Vagina (tissue), 2 donors: ENCODE results near the gene CRB1. TPM values are rescaled to one million over a fixed set of nuclear protein-coding genes. Genes with fewer than 3 reads are reported as not detected.

Source experiments
- DNase-seq, 2 donors: peaks; one replicate each; pipeline ENCODE4 v3.0.0-alpha.2; 2017; ENCODE audit errors: extremely low spot score in 2 of 2
- H3K27ac ChIP-seq: fragments of 200-600 bp; sonication (generic); one replicate; pipeline ENCODE4 v1.5.1; 2019
- H3K27me3 ChIP-seq: fragments of 200-600 bp; sonication (generic); one replicate; pipeline ENCODE4 v1.5.1; 2019
- H3K36me3 ChIP-seq, 2 donors: fragments of 200-600 bp; sonication (generic); one replicate each; pipeline ENCODE4 v1.5.1; 2017 to 2019
- H3K4me1 ChIP-seq: fragments of 200-600 bp; sonication (generic); one replicate; pipeline ENCODE4 v1.5.1; 2019
- H3K4me3 ChIP-seq, 2 donors: fragments of 200-600 bp; sonication (generic); 1 replicate in 1 of 2; 2 replicates in 1 of 2; pipeline ENCODE4 v1.5.1; 2016 to 2019
- H3K9me3 ChIP-seq: fragments of 200-600 bp; sonication (generic); one replicate; pipeline ENCODE4 v1.5.1; 2019
- POLR2A ChIP-seq, 2 donors: fragments of 450-650 bp; IDR thresholded peaks; one replicate each; pipeline ENCODE4 v1.6.1; 2017; ENCODE audit warnings: antibody characterized with exemption in 2 of 2, mild to moderate bottlenecking in 2 of 2, moderate library complexity in 2 of 2
- POLR2AphosphoS5 ChIP-seq, 2 donors: sonication (generic); formaldehyde crosslinking; IDR thresholded peaks; one replicate each; pipeline ENCODE4 v1.9.0; 2017; ENCODE audit warnings: antibody characterized with exemption in 2 of 2, mild to moderate bottlenecking in 2 of 2, low read depth in 1 of 2; ENCODE audit not compliant: insufficient read depth in 1 of 2
- intact Hi-C: fragments of 100-400 bp; cut with DNase I; formaldehyde crosslinking; loops from one replicate; pipeline ENCODE4 v1.15.1; 2023
- total RNA-seq: library from RNA; depleted of rRNA; stranded (reverse); fragments of >200 nt; gene quantifications from one replicate; pipeline ENCODE4 v1.2.3, GENCODE V29; 2016
- TF ChIP-seq, protein P1 (sequence below), 3 experiments: fragments of 450-650 bp in 2 of 3; fragments of 200-600 bp in 1 of 3; sonication (generic) in 1 of 3; IDR thresholded peaks; one replicate each; pipeline ENCODE4 v1.5.1; 2017 to 2019; ENCODE audit warnings: antibody characterized with exemption in 3 of 3, mild to moderate bottlenecking in 2 of 3, moderate library complexity in 2 of 3

Gene CRB1
- total RNA-seq, 1 donor from 2014 or later, result not detected

DNA sequence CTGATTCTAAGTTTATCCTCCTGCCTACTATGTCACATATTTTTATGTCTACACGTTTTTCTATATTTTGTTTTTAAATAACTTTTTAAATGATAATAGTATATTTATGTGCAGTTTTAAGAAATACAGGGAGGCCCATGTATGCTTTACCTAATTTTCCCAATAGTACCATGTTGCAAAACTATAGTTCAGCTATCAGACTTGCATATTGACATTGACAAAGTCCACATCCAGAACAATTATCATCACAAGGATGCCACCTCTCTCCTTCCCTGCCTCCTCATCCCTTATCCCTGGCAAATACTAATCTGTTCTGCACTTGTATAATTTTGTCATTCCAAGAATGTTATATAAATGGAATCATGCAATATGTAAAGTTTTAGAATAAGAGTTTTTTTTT, 90.9 kb downstream of the CRB1 start:
- no peaks in the 10 kb centered on the region for H3K36me3 ChIP-seq
- intact Hi-C loops, result no loop called here
- no peak for DNase-seq

DNA sequence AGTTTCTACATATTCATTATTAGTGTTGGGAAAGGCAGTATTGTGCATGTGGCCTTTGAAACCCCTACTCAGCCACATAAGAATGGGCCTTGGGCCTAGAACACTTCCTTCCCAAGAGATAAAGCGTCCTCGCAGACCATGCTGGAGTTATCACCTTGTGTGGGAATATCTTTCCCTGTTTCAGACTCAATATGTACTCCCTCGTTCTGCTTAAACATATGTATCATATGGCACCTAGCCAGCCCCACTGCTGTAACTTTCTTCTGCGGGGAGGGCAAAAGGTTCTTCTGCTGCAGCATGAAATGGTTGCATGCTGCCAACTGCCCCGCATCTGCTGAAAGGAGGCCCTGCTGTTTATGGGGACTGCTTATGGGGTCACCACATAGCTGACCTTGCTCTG, 92.0 kb downstream of the CRB1 start:
- Histone ChIP-seq H3K4me3 (no peak overlapping the region), H3K27me3 (no peaks in the 10 kb centered on the region), H3K9me3 (no peaks in the 10 kb centered on the region), H3K27ac (no peak overlapping the region), H3K4me1 (no peaks in the 10 kb centered on the region), H3K36me3 (no peaks in the 10 kb centered on the region)
- intact Hi-C loops, result no loop called here
- TF ChIP-seq, protein P1, sequence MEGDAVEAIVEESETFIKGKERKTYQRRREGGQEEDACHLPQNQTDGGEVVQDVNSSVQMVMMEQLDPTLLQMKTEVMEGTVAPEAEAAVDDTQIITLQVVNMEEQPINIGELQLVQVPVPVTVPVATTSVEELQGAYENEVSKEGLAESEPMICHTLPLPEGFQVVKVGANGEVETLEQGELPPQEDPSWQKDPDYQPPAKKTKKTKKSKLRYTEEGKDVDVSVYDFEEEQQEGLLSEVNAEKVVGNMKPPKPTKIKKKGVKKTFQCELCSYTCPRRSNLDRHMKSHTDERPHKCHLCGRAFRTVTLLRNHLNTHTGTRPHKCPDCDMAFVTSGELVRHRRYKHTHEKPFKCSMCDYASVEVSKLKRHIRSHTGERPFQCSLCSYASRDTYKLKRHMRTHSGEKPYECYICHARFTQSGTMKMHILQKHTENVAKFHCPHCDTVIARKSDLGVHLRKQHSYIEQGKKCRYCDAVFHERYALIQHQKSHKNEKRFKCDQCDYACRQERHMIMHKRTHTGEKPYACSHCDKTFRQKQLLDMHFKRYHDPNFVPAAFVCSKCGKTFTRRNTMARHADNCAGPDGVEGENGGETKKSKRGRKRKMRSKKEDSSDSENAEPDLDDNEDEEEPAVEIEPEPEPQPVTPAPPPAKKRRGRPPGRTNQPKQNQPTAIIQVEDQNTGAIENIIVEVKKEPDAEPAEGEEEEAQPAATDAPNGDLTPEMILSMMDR (IDR thresholded peaks at IDR 0.05), result no peak
- TF ChIP-seq POLR2A (IDR thresholded peaks at IDR 0.05) (no peak), POLR2AphosphoS5 (IDR thresholded peaks at IDR 0.05; ENCODE audit: insufficient read depth in 1 of 2, low read depth in 1 of 2) (no peak)
- DNase-seq, result no peak

More for the DNA sequence above, 90.9 kb downstream of the CRB1 start:
- no peak for TF ChIP-seq POLR2AphosphoS5 (IDR thresholded peaks at IDR 0.05; ENCODE audit: insufficient read depth in 1 of 2, low read depth in 1 of 2)
- TF ChIP-seq POLR2A (IDR thresholded peaks at IDR 0.05), result no peak
- TF ChIP-seq, protein P1 (IDR thresholded peaks at IDR 0.05), result no peak
- Histone ChIP-seq H3K4me3 (no peak overlapping the region), H3K9me3 (no peaks in the 10 kb centered on the region), H3K27ac (no peak overlapping the region), H3K27me3 (no peaks in the 10 kb centered on the region), H3K4me1 (no peaks in the 10 kb centered on the region)

DNA sequence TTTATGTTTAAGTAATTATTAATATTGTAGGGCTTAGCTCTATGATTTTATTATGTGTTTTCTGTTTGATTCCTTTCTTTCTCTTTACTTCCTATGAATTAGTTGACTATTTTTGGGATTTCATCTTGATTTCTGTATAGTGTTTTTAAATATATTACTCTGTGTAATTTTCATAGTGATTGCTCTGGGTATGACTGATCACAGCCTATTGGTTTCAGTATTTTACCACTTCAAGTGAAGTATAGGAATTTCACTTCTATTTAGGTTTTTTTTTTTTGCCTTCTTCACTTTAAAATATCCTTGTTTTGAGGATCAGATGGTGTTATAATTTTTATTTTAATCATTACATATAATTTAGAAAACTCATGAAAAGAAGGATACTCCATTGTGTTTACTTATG, 94.8 kb downstream of the CRB1 start:
- TF ChIP-seq POLR2A (IDR thresholded peaks at IDR 0.05), result no peak
- TF ChIP-seq, protein P1 (IDR thresholded peaks at IDR 0.05), result no peak
- no peak for TF ChIP-seq POLR2AphosphoS5 (IDR thresholded peaks at IDR 0.05; ENCODE audit: insufficient read depth in 1 of 2, low read depth in 1 of 2)
- Histone ChIP-seq H3K27ac (no peak overlapping the region), H3K9me3 (no peaks in the 10 kb centered on the region), H3K27me3 (no peaks in the 10 kb centered on the region), H3K4me1 (no peaks in the 10 kb centered on the region), H3K36me3 (no peaks in the 10 kb centered on the region), H3K4me3 (no peak overlapping the region)
- intact Hi-C loops, result no loop called here
- no peak for DNase-seq

DNA sequence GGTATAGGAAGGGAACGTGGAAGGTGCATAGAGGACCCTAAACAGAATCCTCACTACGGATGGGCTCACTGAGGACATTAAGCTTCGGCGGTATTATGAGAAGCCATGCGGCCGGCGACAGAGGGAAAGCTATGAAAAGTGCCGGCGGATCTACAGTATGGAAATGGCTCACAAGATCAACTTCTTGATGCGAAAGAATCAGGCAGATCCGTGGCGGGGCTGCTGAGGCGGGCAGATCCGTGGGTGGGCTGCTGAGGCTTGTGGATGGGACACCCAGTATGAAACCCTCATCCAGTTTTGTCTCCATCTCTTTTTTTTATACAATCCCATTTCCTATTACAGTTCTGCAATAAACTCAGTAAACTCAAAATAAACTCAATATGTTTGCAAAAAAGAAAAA, 95.8 kb downstream of the CRB1 start:
- DNase-seq, result no peak
- TF ChIP-seq, protein P1 (IDR thresholded peaks at IDR 0.05), result no peak
- no peak for TF ChIP-seq POLR2A (IDR thresholded peaks at IDR 0.05)
- no peak for TF ChIP-seq POLR2AphosphoS5 (IDR thresholded peaks at IDR 0.05; ENCODE audit: insufficient read depth in 1 of 2, low read depth in 1 of 2)
- Histone ChIP-seq H3K4me3 (no peak overlapping the region), H3K27ac (no peak overlapping the region), H3K4me1 (no peaks in the 10 kb centered on the region), H3K36me3 (no peaks in the 10 kb centered on the region), H3K27me3 (no peaks in the 10 kb centered on the region), H3K9me3 (no peaks in the 10 kb centered on the region)
- intact Hi-C loops, result no loop called here

DNA sequence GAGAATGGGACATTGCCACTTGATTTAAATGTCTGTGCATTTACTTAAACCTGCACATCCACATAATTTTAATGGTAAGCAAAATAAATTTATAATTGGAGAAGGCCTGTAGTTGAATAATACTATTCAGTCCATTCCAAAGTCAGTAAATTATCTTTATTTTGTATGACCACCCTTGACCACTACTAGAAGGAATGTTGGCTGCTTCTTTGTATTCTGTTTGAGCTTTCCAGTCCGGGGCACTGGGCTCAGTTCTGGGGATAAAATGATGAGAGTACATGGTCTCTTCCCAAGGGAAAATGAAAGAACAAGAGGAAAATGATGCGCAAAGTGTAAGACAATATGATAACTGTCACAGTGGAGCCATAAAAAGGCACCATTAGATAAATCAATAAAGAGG, 98.9 kb downstream of the CRB1 start:
- intact Hi-C loops, result no loop called here
- Histone ChIP-seq H3K4me1 (no peaks in the 10 kb centered on the region), H3K9me3 (no peaks in the 10 kb centered on the region), H3K27ac (no peak overlapping the region), H3K36me3 (no peaks in the 10 kb centered on the region), H3K27me3 (no peaks in the 10 kb centered on the region), H3K4me3 (no peak overlapping the region)
- TF ChIP-seq POLR2A (IDR thresholded peaks at IDR 0.05) (no peak), POLR2AphosphoS5 (IDR thresholded peaks at IDR 0.05; ENCODE audit: insufficient read depth in 1 of 2, low read depth in 1 of 2) (no peak)
- TF ChIP-seq, protein P1 (IDR thresholded peaks at IDR 0.05), result no peak
- DNase-seq, result no peak
